Body of pancreas (tissue), 4 donors: ENCODE results near the gene MRPL30. TPM values are rescaled to one million over a fixed set of nuclear protein-coding genes. Genes with fewer than 3 reads are reported as not detected.

Source experiments
- ATAC-seq: fragments of 150-250 bp; one replicate; pipeline ENCODE4 v1.9.1; 2016
- DNase-seq, 4 donors: peaks; one replicate each; pipeline ENCODE4 v3.0.0-alpha.2; 2019
- H3K27ac ChIP-seq, 4 donors: fragments of 200-600 bp; sonication (generic); 1 replicate in 3 of 4; 2 replicates in 1 of 4; pipeline versions ENCODE4 v1.5.1 to v1.6.1; 2016 to 2019; ENCODE audit warnings: mild to moderate bottlenecking in 1 of 4, mixed read lengths in 1 of 4, moderate library complexity in 1 of 4
- H3K27me3 ChIP-seq, 2 donors: fragments of 200-600 bp; sonication (generic); one replicate each; pipeline ENCODE4 v1.6.0; 2016; ENCODE audit warnings: mild to moderate bottlenecking in 1 of 2
- H3K36me3 ChIP-seq, 2 donors: fragments of 200-600 bp; sonication (generic); replicated peaks in 1 of 2; 2 replicates each; pipeline ENCODE4 v1.5.1; 2016; ENCODE audit warnings: low read depth in 2 of 2; ENCODE audit not compliant: insufficient read depth in 1 of 2
- H3K4me1 ChIP-seq: fragments of 200-600 bp; sonication (generic); one replicate; pipeline ENCODE4 v1.6.0; 2016
- H3K4me3 ChIP-seq, 2 donors: fragments of 200-600 bp; sonication (generic); 1 replicate in 1 of 2; 2 replicates in 1 of 2; pipeline ENCODE4 v1.5.1; 2016 to 2019
- H3K9me3 ChIP-seq, 3 donors: fragments of 200-600 bp; sonication (generic); 1 replicate in 2 of 3; 2 replicates in 1 of 3; pipeline ENCODE4 v1.5.1; 2016
- POLR2A ChIP-seq, 3 donors: fragments of 450-650 bp; IDR thresholded peaks; one replicate each; pipeline ENCODE4 v1.6.1; 2016; ENCODE audit warnings: antibody characterized with exemption in 3 of 3, mild to moderate bottlenecking in 2 of 3
- WGBS, 2 donors: methylation state at CpG; one replicate each; pipeline ENCODE4 v1.1.5; 2017; 5-methylcytosine and 5-hydroxymethylcytosine counted together
- intact Hi-C: fragments of 100-400 bp; cut with DNase I; formaldehyde crosslinking; loops from one replicate; pipeline ENCODE4 v1.15.1; 2023
- total RNA-seq, 2 donors: library from RNA; depleted of rRNA; stranded (reverse); fragments of >200 nt; gene quantifications; one replicate each; pipeline ENCODE4 v1.1.0, GENCODE V29; 2016
- TF ChIP-seq, protein P1 (sequence below), 7 experiments: fragments of 450-650 bp in 4 of 7; fragments of 200-600 bp in 3 of 7; sonication (generic) in 3 of 7; IDR thresholded peaks; one replicate each; pipeline ENCODE4 v1.5.1; 2016 to 2019; ENCODE audit warnings: antibody characterized with exemption in 7 of 7

MRPL30 gene
- total RNA-seq, 2 donors from 2014 or later: 6.9 to 17.6 TPM

DNA sequence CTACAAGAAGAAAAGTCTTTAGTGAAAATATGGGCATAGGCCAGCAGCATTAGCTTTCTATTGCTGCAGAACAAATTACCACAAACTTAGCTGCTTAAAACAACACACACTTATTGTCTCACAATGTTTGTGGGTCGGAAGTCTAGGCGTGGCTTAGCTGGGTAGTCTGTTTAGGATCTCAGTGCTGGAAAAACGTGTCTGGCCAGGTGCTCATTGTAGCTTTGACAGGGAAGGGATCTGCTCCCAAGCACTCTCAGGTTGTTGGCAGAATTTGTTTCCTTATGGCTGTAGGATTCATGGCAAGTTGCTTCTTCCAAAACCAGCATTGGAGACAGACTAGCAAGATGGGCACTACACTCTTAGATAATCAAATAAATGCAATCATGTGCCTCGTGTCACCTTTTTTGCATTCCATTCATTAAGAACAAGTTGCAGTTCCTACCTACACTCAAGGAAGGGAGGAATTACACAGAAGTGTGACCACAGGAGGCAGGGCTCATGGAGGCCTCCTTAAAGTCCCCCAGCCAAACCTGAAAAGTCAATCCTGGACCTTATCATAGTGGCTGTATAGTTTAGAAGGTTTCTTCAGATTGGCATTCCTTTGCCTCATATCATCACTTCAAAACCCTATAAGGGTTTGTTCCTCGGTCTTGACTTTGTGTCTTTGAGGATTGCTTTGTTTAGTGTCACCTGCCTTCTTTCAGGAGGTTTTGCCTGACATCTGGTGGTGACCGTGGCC lies 17.3 kb downstream of the MRPL30 start:
- DNase-seq: no peak

DNA sequence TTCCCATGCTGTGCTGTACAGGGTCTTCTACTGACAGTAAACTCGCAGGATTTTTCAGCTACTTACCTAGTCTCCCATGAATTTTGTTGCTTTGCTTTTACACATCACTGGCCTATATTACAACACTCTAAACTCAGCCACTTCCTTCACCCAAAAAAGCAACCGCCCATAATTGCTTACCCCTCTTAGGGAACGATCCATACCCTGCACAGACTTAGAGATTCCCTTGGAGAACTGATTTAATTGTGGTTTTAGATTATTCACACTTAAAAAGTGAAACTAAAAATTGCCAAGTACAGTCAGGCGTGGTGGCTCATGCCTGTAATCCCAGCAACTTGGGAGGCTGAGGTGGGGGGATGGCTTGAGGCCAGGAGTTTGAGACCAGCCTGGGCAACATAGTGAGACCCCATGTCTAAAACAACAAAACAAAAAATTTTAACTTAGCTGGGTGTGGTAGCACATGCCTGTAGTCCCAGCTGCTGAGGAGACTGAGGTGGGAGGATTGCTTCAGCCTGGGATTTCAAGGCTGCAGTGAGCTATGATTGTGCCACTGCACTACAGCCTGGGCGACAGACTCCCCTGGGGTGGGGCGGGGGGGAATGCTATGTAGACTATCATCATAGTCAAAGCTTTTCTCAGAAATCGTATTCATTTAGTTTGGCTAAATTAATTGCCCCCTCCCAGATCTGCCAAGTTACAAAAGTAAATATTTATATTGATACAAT lies 19.3 kb downstream of the MRPL30 start:
- no peak overlapping the region for H3K4me3 ChIP-seq
- no peak overlapping the region for H3K27ac ChIP-seq
- no peaks in the 10 kb centered on the region for H3K4me1 ChIP-seq
- DNase-seq: no peak
- WGBS, 2 donors: 79 to 84% methylated on average over 7 of the region's 7 CpGs
- peaks cover 0 to 23% of the 10 kb centered on the region in 2 donors for H3K36me3 ChIP-seq
- H3K9me3 ChIP-seq: no peaks in the 10 kb centered on the region
- H3K27me3 ChIP-seq: no peaks in the 10 kb centered on the region
- no peak for TF ChIP-seq POLR2A (IDR thresholded peaks at IDR 0.05)
- TF ChIP-seq, protein P1, sequence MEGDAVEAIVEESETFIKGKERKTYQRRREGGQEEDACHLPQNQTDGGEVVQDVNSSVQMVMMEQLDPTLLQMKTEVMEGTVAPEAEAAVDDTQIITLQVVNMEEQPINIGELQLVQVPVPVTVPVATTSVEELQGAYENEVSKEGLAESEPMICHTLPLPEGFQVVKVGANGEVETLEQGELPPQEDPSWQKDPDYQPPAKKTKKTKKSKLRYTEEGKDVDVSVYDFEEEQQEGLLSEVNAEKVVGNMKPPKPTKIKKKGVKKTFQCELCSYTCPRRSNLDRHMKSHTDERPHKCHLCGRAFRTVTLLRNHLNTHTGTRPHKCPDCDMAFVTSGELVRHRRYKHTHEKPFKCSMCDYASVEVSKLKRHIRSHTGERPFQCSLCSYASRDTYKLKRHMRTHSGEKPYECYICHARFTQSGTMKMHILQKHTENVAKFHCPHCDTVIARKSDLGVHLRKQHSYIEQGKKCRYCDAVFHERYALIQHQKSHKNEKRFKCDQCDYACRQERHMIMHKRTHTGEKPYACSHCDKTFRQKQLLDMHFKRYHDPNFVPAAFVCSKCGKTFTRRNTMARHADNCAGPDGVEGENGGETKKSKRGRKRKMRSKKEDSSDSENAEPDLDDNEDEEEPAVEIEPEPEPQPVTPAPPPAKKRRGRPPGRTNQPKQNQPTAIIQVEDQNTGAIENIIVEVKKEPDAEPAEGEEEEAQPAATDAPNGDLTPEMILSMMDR (IDR thresholded peaks at IDR 0.05): no peak
- ATAC-seq: no peak
- intact Hi-C loops: no loop called here

More for the DNA sequence above, 17.3 kb downstream of the MRPL30 start:
- H3K4me3 ChIP-seq: no peak overlapping the region
- no peaks in the 10 kb centered on the region for H3K27me3 ChIP-seq
- no peak overlapping the region for H3K27ac ChIP-seq
- no peaks in the 10 kb centered on the region for H3K4me1 ChIP-seq
- peaks cover 0 to 25% of the 10 kb centered on the region in 2 donors for H3K36me3 ChIP-seq
- no peak for ATAC-seq
- 79 to 92% methylated on average over 6 of the region's 6 CpGs for WGBS, 2 donors
- no peaks in the 10 kb centered on the region for H3K9me3 ChIP-seq
- intact Hi-C loops: no loop called here
- TF ChIP-seq, protein P1 (IDR thresholded peaks at IDR 0.05): no peak
- no peak for TF ChIP-seq POLR2A (IDR thresholded peaks at IDR 0.05)

DNA sequence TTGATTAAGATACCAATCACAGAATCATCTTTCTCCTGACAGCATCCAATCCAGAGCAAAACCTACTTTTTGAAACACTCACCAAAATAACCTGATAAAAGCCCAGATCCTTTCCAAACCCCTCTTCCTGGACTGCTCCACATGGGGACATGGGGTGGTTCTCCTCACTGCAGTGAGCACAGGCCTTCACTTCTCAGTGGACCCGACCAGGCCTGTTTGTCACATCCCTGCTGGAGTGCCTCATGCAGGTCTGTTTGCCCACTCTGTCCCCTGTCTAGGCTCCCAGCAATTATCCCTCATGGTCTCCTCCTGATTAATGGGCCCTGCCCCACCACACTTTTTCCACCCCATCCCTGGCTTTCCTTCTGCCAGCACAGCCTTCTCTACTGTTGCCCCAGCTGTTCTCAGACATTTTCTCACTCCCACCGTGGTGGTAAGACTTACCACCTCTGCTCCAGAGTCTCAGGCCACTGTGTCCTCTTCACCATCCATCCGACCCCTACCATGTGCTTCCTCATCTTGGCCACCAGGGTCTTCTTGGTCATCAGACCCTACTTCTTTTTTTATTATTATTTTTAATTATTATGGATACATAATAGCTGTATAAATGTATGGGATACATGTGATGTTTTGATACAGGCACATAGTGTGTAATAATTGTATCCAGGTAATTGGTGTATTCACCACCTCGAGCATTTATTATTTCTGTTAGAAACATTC lies 21.1 kb downstream of the MRPL30 start:
- no peak for TF ChIP-seq POLR2A (IDR thresholded peaks at IDR 0.05)
- TF ChIP-seq, protein P1 (IDR thresholded peaks at IDR 0.05): peak in 1 of 7 experiments; percentile 12
- Histone ChIP-seq H3K27me3 (no peaks in the 10 kb centered on the region), H3K9me3 (no peaks in the 10 kb centered on the region), H3K27ac (no peak overlapping the region), H3K36me3 (peaks cover 0 to 10% of the 10 kb centered on the region in 2 donors), H3K4me1 (no peaks in the 10 kb centered on the region), H3K4me3 (no peak overlapping the region)
- ATAC-seq (no peak), DNase-seq (no peak)
- intact Hi-C loops: no loop called here
- WGBS, 2 donors: 84 to 94% methylated on average over 4 of the region's 4 CpGs

DNA sequence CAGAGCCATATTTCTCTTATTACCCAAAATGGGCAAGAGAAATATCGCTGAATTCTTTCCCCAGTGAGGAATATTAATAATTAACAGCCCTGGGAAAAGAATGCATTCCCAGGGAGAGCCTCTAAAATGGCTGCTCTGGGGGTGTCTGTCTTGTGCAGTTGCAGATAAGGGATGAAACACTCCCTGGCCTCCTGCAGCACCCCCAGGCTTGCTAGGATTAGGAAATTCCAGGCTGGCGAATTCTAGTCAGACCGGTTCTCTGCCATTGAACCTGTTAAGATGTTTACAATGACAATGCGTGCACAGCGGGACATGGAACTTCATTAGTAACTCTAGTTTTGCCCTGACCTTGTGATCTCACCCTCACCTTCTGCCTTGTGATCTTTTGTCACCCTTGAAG lies 24.5 kb downstream of the MRPL30 start:
- no peak for TF ChIP-seq POLR2A (IDR thresholded peaks at IDR 0.05)
- TF ChIP-seq, protein P1 (IDR thresholded peaks at IDR 0.05): no peak
- ATAC-seq: no peak
- no peaks in the 10 kb centered on the region for H3K9me3 ChIP-seq
- no peak for DNase-seq
- no peaks in the 10 kb centered on the region for H3K27me3 ChIP-seq
- H3K4me3 ChIP-seq: no peak overlapping the region
- H3K4me1 ChIP-seq: no peaks in the 10 kb centered on the region
- intact Hi-C loops: no loop called here
- H3K36me3 ChIP-seq: no peaks in the 10 kb centered on the region
- H3K27ac ChIP-seq: no peak overlapping the region
- 73 to 74% methylated on average over 5 of the region's 5 CpGs for WGBS, 2 donors
